Chondrocyte (in vitro differentiated cells): ENCODE measurements around the gene SLC25A21. TPM values are rescaled to one million over a fixed set of nuclear protein-coding genes. Genes with fewer than 3 reads are reported as not detected.
A peak's percentile ranks its signal among the peaks of the same experiment; 100 is the strongest.

Source experiments
- DNase-seq: peaks from one replicate; pipeline ENCODE4 v3.0.0; 2021; ENCODE audit warnings: mixed read lengths, low spot score
- H3K27ac Mint-ChIP-seq: one replicate; pipeline ENCODE4 v1.8.0; 2021; ENCODE audit warnings: mild to moderate bottlenecking, moderate library complexity, mixed read lengths; ENCODE audit not compliant: unreplicated experiment
- H3K27me3 Mint-ChIP-seq: 2 replicates; pipeline ENCODE4 v1.8.0; 2021; ENCODE audit warnings: low read depth, mixed read lengths
- H3K36me3 Mint-ChIP-seq: 2 replicates; pipeline ENCODE4 v1.8.0; 2021; ENCODE audit warnings: low read depth, mixed read lengths
- H3K4me1 Mint-ChIP-seq: 2 replicates; pipeline ENCODE4 v1.8.0; 2021; ENCODE audit warnings: low read depth, mild to moderate bottlenecking, mixed read lengths
- H3K4me3 Mint-ChIP-seq: one replicate; pipeline ENCODE4 v1.8.0; 2021; ENCODE audit warnings: mild to moderate bottlenecking, moderate library complexity, mixed read lengths; ENCODE audit not compliant: unreplicated experiment
- H3K9me3 Mint-ChIP-seq: 2 replicates; pipeline ENCODE4 v1.8.0; 2021; ENCODE audit warnings: low read depth, mixed read lengths
- total RNA-seq: library from RNA; stranded (reverse); gene quantifications from 3 replicates; pipeline ENCODE4 v1.2.1, GENCODE V29; 2021
- TF ChIP-seq, protein P1 (sequence below): fragments of 200-600 bp; sonication (generic); IDR thresholded peaks from 2 replicates; pipeline ENCODE4 v1.5.0; 2021; ENCODE audit warnings: antibody characterized with exemption, mild to moderate bottlenecking, moderate library complexity

Gene SLC25A21
- total RNA-seq, 1 donor from 2014 or later, result 0.22 TPM

DNA sequence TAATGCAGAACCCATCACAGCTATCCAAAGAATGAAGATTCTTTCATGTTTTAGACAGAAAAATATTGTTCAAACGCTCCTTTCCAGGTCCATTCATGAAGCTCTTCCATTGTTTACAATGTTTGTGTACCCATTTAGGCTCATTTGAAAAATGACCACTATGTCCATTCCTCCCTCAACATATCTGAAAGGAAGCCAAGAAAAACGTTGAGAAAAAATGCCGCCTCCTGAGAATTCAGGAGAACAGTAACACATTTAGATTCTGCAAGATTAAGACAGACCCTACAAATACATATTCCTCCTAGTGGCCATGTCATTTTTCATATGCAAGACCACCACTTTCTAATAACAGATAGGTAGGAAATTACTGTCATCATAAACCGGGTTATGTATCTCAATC lies 124.4 kb downstream of the SLC25A21 start:
- Mint-ChIP-seq H3K27ac (no peak overlapping the region), H3K4me3 (no peak overlapping the region), H3K4me1 (peaks cover 30% of the 10 kb centered on the region), H3K9me3 (no peaks in the 10 kb centered on the region), H3K27me3 (no peaks in the 10 kb centered on the region), H3K36me3 (no peaks in the 10 kb centered on the region)
- TF ChIP-seq, protein P1, sequence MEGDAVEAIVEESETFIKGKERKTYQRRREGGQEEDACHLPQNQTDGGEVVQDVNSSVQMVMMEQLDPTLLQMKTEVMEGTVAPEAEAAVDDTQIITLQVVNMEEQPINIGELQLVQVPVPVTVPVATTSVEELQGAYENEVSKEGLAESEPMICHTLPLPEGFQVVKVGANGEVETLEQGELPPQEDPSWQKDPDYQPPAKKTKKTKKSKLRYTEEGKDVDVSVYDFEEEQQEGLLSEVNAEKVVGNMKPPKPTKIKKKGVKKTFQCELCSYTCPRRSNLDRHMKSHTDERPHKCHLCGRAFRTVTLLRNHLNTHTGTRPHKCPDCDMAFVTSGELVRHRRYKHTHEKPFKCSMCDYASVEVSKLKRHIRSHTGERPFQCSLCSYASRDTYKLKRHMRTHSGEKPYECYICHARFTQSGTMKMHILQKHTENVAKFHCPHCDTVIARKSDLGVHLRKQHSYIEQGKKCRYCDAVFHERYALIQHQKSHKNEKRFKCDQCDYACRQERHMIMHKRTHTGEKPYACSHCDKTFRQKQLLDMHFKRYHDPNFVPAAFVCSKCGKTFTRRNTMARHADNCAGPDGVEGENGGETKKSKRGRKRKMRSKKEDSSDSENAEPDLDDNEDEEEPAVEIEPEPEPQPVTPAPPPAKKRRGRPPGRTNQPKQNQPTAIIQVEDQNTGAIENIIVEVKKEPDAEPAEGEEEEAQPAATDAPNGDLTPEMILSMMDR, result peak; percentile 29
- DNase-seq, result no peak

DNA sequence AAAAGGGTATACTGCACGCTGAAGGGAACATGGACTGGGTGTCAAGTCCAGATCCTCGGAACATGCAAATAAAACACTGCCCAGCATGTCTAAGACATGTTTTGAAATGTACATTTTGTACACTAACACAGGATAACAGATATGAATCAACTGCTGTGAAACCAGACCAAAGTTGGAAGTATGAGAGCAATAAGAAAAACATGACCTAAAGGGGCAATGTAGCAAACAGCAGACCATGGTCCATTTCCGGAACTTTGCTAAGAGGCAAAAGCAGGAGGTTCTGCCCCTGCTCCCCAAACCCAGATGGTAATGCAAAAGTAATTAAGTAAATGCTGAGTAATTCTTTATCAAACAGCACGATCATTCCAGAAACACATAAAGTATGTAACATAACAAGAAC lies 125.2 kb downstream of the SLC25A21 start:
- TF ChIP-seq, protein P1, result no peak
- DNase-seq, result no peak
- no peak overlapping the region for H3K27ac Mint-ChIP-seq
- no peaks in the 10 kb centered on the region for H3K36me3 Mint-ChIP-seq
- H3K27me3 Mint-ChIP-seq, result no peaks in the 10 kb centered on the region
- no peak overlapping the region for H3K4me3 Mint-ChIP-seq
- H3K9me3 Mint-ChIP-seq, result no peaks in the 10 kb centered on the region
- H3K4me1 Mint-ChIP-seq, result peaks cover 30% of the 10 kb centered on the region

DNA sequence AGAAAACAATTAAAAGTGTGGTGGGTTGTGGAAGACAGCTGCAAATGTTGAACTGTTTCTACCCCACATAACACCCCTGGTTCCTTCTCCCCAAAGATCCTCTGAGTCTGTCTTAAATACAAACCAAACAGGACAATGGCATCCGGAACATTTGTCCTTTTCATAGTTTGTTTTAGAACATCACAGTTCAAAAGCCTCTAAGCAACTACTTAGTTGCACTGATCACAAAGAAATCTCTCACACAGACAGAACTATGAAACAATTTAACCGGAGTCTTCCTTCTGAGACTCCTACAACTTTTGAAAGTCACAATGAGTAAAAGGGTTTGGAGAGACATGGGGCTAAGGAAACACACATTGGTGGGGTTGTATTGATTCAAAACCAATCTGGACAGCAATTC lies 125.6 kb downstream of the SLC25A21 start:
- no peak overlapping the region for H3K4me3 Mint-ChIP-seq
- H3K27me3 Mint-ChIP-seq, result no peaks in the 10 kb centered on the region
- peaks cover 33% of the 10 kb centered on the region for H3K4me1 Mint-ChIP-seq
- TF ChIP-seq, protein P1, result no peak
- no peak for DNase-seq
- H3K36me3 Mint-ChIP-seq, result no peaks in the 10 kb centered on the region
- no peaks in the 10 kb centered on the region for H3K9me3 Mint-ChIP-seq
- no peak overlapping the region for H3K27ac Mint-ChIP-seq

DNA sequence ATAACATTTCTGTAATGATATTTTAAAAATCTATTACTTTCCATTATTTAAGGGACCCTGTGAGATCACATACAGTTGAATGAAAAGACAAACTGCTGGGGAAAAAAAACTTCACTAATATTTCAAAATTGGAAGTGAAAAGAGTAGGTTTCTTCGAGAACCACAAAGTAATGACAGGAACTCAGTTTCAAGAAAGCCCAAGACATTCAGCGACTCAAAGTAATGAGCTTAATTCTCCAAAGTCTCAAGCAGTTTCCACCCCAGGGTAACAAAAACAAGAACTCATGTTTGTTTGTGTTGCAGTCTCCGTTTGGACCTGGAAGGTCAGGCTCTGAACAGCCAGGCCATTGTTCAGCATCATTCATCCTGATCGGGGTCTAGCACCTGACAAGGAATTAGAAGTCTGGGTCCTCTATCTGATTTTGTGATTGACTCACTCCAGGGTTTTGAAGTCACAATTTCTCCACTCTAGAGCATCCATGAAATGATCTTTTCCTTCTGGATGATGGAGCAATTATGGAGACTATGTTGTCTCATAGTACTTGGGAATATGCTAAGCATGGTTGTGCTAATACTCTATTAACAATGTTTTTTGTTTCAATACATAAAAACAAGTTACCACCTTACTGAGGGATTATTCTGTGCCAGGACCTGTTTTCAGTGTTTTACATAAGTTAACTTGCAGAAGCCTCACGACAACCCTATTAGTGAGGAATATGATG lies 126.9 kb downstream of the SLC25A21 start:
- no peaks in the 10 kb centered on the region for H3K36me3 Mint-ChIP-seq
- no peaks in the 10 kb centered on the region for H3K27me3 Mint-ChIP-seq
- peaks cover 34% of the 10 kb centered on the region for H3K4me1 Mint-ChIP-seq
- TF ChIP-seq, protein P1, result no peak
- no peak overlapping the region for H3K4me3 Mint-ChIP-seq
- no peak overlapping the region for H3K27ac Mint-ChIP-seq
- DNase-seq, result no peak
- no peaks in the 10 kb centered on the region for H3K9me3 Mint-ChIP-seq

DNA sequence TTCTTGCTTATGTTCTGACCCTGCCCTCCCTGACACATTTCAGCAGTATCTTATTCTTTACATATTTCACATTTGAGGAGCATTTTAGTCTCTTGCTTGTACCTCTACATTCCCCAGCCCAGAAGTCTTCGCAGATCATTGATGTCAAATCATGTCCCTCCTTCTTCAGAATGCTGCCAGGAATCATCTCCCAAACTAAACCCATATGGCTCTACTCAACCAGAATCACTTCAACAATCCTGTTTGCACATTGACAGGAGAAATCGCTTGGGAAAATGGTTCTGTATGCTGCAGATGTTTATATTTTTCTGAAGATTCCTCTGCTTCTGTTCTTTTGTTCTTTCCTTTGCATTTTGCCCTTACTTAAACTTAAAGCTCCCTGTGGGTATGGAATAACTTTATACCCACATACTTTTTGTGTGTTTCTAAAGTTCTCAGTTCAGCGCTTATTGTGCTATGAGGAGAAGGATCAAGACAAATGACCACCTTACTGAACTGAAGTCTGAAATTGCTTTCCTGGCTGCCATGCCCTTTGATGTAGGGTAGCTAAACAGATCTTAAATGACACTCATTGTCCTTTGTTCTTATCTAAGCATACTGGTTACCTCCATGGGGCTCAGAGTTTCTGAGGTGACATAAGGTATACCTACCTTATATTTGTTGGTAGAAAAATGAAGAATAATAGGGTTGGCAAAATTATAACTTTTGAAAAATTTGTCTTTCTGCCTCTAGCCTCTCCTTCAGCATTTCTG lies 134.6 kb downstream of the SLC25A21 start:
- no peaks in the 10 kb centered on the region for H3K27me3 Mint-ChIP-seq
- no peaks in the 10 kb centered on the region for H3K9me3 Mint-ChIP-seq
- H3K4me1 Mint-ChIP-seq, result peaks cover 41% of the 10 kb centered on the region
- peak overlapping the region; percentile 59 for H3K27ac Mint-ChIP-seq
- H3K4me3 Mint-ChIP-seq, result no peak overlapping the region
- no peaks in the 10 kb centered on the region for H3K36me3 Mint-ChIP-seq
- DNase-seq, result no peak
- TF ChIP-seq, protein P1, result no peak
